Raji (cell line): Measurements from ENCODE around the gene DEFB115.

Source experiments
- POLR2A ChIP-seq: IDR thresholded peaks from 2 replicates; pipeline ENCODE4 v1.6.1; 2011; ENCODE audit warnings: low read depth, low read length, control low read depth; ENCODE audit not compliant: insufficient read depth

The DEFB115 gene, protein sequence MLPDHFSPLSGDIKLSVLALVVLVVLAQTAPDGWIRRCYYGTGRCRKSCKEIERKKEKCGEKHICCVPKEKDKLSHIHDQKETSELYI

DNA sequence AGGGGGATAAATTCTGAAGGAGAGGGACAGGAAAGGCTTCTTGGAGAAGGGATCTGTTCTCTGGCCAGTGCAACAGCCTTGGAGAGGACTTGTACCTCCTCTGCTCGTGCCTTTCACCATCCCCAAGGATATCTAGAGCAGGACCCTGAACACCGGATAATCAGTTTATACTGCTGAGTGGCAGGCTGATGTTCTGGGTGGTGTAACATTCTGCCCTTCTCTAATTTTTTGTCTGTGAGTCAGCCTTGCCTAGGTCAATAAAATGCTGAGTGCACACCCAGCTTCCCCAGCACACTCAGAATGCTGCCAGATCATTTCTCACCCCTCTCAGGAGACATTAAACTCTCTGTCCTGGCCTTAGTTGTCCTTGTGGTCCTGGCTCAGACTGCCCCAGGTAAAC lies at the start of gene DEFB115:
Gene DEFB115, plus strand, starts transcription at position 301 of the 400 bp plus-strand sequence. Its CDS starts 0 bp downstream, at position 301.
- TF ChIP-seq POLR2A, result no peak

GRCh38 chr20:31236953-31237352 lies 20.5 kb upstream of the DEFB115 start:
- no peak for TF ChIP-seq POLR2A

DNA sequence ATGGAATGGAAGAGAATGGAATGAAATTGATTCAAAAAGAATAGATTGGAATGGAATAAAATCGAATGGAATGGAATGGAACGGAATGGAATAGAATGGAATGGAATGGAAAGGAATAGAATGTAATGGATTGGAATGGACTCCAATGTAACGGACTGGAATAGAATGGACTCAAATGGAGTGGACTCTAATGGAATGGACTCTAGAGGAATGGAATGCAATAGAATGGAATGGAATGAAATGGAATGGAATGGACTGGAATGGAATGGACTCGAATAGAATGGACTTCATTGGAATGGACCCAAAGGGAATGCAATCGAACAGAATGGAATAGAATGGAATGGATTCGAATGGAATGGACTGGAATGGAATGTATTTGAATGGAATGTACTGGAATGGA lies 19.7 kb upstream of the DEFB115 start:
- no peak for TF ChIP-seq POLR2A

DNA sequence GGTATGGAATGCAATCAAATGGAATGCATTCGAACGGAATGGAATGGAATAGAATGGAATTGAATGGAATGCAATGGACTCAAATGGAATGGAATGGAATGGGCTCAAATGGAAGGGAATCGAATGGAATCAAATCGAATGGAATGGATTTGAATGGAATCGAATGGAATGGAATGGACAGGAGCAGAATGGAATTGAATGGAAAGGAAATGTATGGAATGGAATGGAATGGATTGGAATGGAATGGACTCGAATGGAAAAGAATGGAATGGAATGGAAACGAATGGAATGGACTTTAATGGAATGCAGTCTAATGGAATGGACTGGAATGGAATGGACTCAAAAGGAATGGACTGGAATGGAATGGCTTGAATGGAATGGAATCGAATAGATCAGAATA lies 18.3 kb upstream of the DEFB115 start:
- TF ChIP-seq POLR2A, result no peak

GRCh38 chr20:31256959-31257358 lies 505 bp upstream of the DEFB115 start:
- no peak for TF ChIP-seq POLR2A

- no peak for TF ChIP-seq POLR2A
Measured at GRCh38 chr20:31260326-31260932, 3.0 kb downstream of the DEFB115 start.

- TF ChIP-seq POLR2A, result no peak
Measured at GRCh38 chr20:31274441-31274840, 17.0 kb downstream of the DEFB115 start.

- TF ChIP-seq POLR2A, result no peak
Measured at GRCh38 chr20:31278178-31278577, 20.7 kb downstream of the DEFB115 start.

DNA sequence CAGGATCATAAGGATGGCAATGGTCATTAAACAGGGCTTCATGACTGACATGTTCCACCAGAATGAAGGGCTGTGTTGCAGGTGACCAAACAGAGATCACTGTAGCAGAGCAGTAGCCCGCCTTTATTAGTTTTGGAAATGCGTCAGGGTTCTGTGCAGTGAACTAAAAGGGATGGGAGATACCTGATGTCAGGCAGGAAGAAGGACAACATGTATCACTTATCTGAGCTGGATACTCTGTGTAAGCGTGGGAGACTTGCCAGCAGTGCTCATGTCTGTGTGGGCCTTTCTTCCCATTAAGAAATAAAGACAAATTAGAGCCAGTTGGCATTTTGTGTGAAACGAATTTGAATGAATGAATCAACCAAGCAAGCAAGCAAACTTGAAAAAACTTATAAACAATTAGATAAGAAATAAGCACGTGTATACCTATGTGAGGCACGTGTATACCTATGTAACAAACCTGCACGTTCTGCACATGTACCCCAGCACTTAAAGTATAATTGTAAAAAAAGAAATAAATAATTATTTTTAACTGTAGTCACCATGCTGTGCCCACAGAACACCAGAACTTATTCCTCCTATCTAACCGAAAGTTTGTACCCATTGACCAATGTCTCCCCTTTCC lies 51.2 kb downstream of the DEFB115 start, which contains the start of gene DEFB116:
Gene DEFB116, minus strand, starts transcription at position 51 of the 628 bp plus-strand sequence. Its CDS starts 0 bp downstream, at position 51.
- TF ChIP-seq POLR2A, result no peak
